Fibroblast of pulmonary artery (primary cell): ENCODE data around the gene FAM222A.

Source experiments
- DNase-seq: peaks from one replicate; pipeline ENCODE4 v3.0.0-alpha.2; 2010; ENCODE audit warnings: low read depth
- H3K4me3 ChIP-seq: replicated peaks from 2 replicates; pipeline ENCODE4 v1.5.1; 2011; ENCODE audit warnings: low read depth, mild to moderate bottlenecking, control low read depth, low read length, moderate library complexity
- TF ChIP-seq, protein P1 (sequence below): IDR thresholded peaks from 2 replicates; pipeline ENCODE4 v1.5.1; 2011; ENCODE audit warnings: mild to moderate bottlenecking, control low read depth, low read length, inconsistent platforms; ENCODE audit errors: missing control alignments

Gene FAM222A

DNA sequence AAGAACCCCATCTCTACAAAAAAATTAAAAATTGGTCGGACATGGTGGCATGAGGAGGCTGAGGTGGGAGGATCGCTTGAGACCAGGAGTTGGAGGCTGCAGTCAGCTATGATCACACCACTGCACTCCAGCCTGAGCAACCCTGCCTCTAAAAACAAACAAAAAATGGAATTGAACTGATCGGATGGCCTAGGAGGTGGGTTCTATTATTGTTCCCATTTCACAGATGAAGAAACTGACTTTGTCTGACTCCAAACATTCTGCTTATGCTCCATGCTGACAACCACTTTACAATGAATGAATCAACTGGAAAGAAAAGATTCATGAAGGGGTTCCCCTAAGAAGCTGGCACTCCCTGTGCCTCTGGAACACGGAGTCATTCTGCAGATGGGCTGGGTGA, 72.2 kb downstream of the FAM222A start:
- TF ChIP-seq, protein P1, sequence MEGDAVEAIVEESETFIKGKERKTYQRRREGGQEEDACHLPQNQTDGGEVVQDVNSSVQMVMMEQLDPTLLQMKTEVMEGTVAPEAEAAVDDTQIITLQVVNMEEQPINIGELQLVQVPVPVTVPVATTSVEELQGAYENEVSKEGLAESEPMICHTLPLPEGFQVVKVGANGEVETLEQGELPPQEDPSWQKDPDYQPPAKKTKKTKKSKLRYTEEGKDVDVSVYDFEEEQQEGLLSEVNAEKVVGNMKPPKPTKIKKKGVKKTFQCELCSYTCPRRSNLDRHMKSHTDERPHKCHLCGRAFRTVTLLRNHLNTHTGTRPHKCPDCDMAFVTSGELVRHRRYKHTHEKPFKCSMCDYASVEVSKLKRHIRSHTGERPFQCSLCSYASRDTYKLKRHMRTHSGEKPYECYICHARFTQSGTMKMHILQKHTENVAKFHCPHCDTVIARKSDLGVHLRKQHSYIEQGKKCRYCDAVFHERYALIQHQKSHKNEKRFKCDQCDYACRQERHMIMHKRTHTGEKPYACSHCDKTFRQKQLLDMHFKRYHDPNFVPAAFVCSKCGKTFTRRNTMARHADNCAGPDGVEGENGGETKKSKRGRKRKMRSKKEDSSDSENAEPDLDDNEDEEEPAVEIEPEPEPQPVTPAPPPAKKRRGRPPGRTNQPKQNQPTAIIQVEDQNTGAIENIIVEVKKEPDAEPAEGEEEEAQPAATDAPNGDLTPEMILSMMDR: no peak
- H3K4me3 ChIP-seq: no peak overlapping the region
- no peak for DNase-seq

- TF ChIP-seq, protein P1: no peak
- H3K4me3 ChIP-seq: no peak overlapping the region
- no peak for DNase-seq
Observed at GRCh38 chr12:109786799-109787198, 73.2 kb downstream of the FAM222A start.

DNA sequence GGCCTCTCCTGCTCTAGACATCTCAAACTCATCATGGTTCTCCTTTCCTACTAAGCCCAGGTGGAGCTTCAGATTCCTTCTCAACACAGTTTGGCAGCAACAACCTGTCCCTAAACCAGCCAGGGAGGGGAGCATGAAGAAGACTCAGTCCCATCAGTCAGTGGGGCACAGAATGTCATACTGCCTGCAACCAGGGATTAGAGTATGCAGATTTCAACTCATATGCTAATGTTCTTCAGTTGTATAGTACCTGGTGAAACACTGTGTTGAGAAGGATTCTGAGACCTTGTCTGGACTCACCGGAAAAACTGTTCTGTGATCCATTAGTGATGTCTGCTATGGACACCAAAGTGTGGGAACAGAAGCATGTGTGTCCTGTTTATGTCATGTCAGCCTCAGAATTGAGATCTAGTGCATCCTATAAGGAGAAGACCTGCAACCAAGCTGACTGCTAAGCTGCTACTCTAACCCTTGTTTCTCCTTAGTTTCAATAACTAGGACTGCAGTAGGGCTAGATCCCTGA, 76.0 kb downstream of the FAM222A start:
- no peak for DNase-seq
- TF ChIP-seq, protein P1: no peak
- H3K4me3 ChIP-seq: no peak overlapping the region

- no peak for DNase-seq
- TF ChIP-seq, protein P1: no peak
- H3K4me3 ChIP-seq: no peak overlapping the region
Observed at GRCh38 chr12:109792992-109793391, 79.4 kb downstream of the FAM222A start.

GRCh38 chr12:109793411-109793810, 79.8 kb downstream of the FAM222A start:
- TF ChIP-seq, protein P1: no peak
- DNase-seq: no peak
- H3K4me3 ChIP-seq: no peak overlapping the region

DNA sequence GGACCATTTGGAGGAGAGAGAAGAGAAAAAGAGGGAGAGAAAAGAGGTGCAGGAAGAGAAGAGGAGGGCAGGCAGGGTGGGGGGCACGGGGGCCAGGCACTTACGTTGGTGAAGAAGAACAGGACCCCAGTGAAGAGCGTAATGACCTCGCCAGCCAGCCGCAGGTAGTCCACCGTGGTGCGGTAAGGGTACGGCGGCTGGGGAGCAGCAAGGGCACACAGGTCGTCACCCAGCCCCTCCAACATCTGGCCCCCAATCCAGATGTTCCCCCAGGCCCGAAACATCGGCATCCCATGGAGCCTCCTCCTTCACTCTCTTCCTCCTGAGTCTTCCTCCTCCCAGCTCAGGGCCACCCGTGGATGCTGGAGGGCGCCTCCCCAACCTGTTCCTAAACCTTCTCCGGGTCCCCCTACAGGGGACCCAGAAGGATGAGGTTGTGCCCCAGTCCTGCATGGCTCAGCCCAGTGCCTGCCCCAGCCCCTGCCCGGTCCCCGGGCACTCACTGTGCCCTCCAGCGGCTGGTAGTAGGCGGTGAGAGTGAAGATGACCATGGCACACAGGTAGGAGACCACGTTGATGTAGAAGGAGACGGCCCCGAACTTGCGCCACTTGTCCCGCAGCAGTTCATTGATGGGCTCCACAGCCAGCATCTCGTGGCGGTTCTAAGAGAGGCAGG, 80.3 kb downstream of the FAM222A start:
- no peak for DNase-seq
- no peak overlapping the region for H3K4me3 ChIP-seq
- TF ChIP-seq, protein P1: no peak

- TF ChIP-seq, protein P1: no peak
- peak; percentile 45 for DNase-seq
- no peak overlapping the region for H3K4me3 ChIP-seq
Observed at GRCh38 chr12:109795023-109795422, 81.4 kb downstream of the FAM222A start.
